D721Med (cell line): Measurements from ENCODE around the gene FAM9A.

ENCODE experiments used
- DNase-seq: peaks from one replicate; pipeline ENCODE4 v3.0.0; 2011; ENCODE audit warnings: low spot score; ENCODE audit not compliant: insufficient read length
- FAIRE-seq: peaks from 2 replicates; lab custom pipeline; 2011; peaks lifted over from hg19 to GRCh38; lab: Jason Lieb, UNC
- CTCF ChIP-seq: IDR thresholded peaks from 2 replicates; pipeline ENCODE4 v1.5.1; 2012; ENCODE audit warnings: mild to moderate bottlenecking, control low read depth; ENCODE audit not compliant: insufficient read depth; ENCODE audit errors: missing control alignments

Gene FAM9A

GRCh38 chrX:8755116-8755515, 46.1 kb downstream of the FAM9A start:
- no peak for FAIRE-seq
- TF ChIP-seq CTCF: no peak
- no peak for DNase-seq

- DNase-seq (no peak), FAIRE-seq (no peak)
- no peak for TF ChIP-seq CTCF
Observed at GRCh38 chrX:8749697-8750096, 51.5 kb downstream of the FAM9A start.

GRCh38 chrX:8748855-8749254, 52.3 kb downstream of the FAM9A start:
- FAIRE-seq: no peak

GRCh38 chrX:8743126-8743732, 58.0 kb downstream of the FAM9A start:
- FAIRE-seq: no peak
- no peak for DNase-seq

More at GRCh38 chrX:8748855-8749254, 52.3 kb downstream of the FAM9A start:
- peak; percentile 36 for TF ChIP-seq CTCF
- DNase-seq: no peak

GRCh38 chrX:8741981-8742380, 59.2 kb downstream of the FAM9A start:
- FAIRE-seq (no peak), DNase-seq (no peak)
- no peak for TF ChIP-seq CTCF

More at GRCh38 chrX:8743126-8743732, 58.0 kb downstream of the FAM9A start:
- peak; percentile 61 for TF ChIP-seq CTCF
